ENCODE data around the gene TMEM100. TPM values are rescaled to one million over a fixed set of nuclear protein-coding genes. Genes with fewer than 3 reads are reported as not detected.

The TMEM100 gene
- total and polyA plus RNA-seq, 2 donors (not counting 1 experiment from before 2014, with no cell fraction given): 1.7 to 2.2 TPM

- Histone ChIP-seq H3K79me2 (ENCODE audit: control insufficient read depth, insufficient read depth, low read length) (no peaks in the 10 kb centered on the region), H3K27ac (ENCODE audit: insufficient read depth, low read length) (no peak overlapping the region), H2AFZ (ENCODE audit: low read length) (peak overlapping the region; percentile 38), H3K9ac (ENCODE audit: insufficient read depth, low read length) (no peak overlapping the region), H4K20me1 (ENCODE audit: control insufficient read depth, extremely low read depth, insufficient read depth, low read length) (no peaks in the 10 kb centered on the region), H3K27me3 (ENCODE audit: control insufficient read depth, insufficient read depth, low read length) (no peaks in the 10 kb centered on the region), H3K9me3 (ENCODE audit: control insufficient read depth, insufficient read depth, low read depth, low read length) (no peaks in the 10 kb centered on the region), H3K4me2 (ENCODE audit: extremely low read depth, insufficient read depth, low read length) (no peak overlapping the region), H3K36me3 (ENCODE audit: control insufficient read depth, insufficient read depth, low read length) (no peaks in the 10 kb centered on the region), H3K4me3 (replicated peaks in 1 of 4; ENCODE audit: control extremely low read depth in 1 of 4, insufficient read depth in 1 of 4, low read depth in 3 of 4, low read length in 4 of 4) (no peak overlapping the region), H3K4me1 (ENCODE audit: control insufficient read depth, extremely low read depth, insufficient read depth, low read length) (peaks cover 42% of the 10 kb centered on the region)
- DNase-seq (ENCODE audit: low read depth in 2 of 2): no peak
- TF ChIP-seq CTCF (conservative IDR thresholded peaks at IDR 0.05 in 1 of 2, IDR thresholded peaks at IDR 0.05 in 1 of 2; ENCODE audit: low read depth in 1 of 2, low read length in 2 of 2): no peak
Observed at GRCh38 chr17:55728361-55728760, 5.7 kb upstream of the TMEM100 start.

GRCh38 chr17:55727920-55728319 is 5.3 kb upstream of the TMEM100 start:
- H3K27me3 ChIP-seq (ENCODE audit: control insufficient read depth, insufficient read depth, low read length): no peaks in the 10 kb centered on the region
- no peak overlapping the region for H3K27ac ChIP-seq (ENCODE audit: insufficient read depth, low read length)
- peak in 1 of 2 donors; percentile 54 for DNase-seq (ENCODE audit: low read depth in 2 of 2)
- H3K79me2 ChIP-seq (ENCODE audit: control insufficient read depth, insufficient read depth, low read length): no peaks in the 10 kb centered on the region
- no peak overlapping the region for H3K4me2 ChIP-seq (ENCODE audit: extremely low read depth, insufficient read depth, low read length)
- H3K36me3 ChIP-seq (ENCODE audit: control insufficient read depth, insufficient read depth, low read length): no peaks in the 10 kb centered on the region
- peaks cover 41% of the 10 kb centered on the region for H3K4me1 ChIP-seq (ENCODE audit: control insufficient read depth, extremely low read depth, insufficient read depth, low read length)
- no peak overlapping the region for H3K4me3 ChIP-seq (replicated peaks in 1 of 4; ENCODE audit: control extremely low read depth in 1 of 4, insufficient read depth in 1 of 4, low read depth in 3 of 4, low read length in 4 of 4)
- TF ChIP-seq EZH2 (IDR thresholded peaks at IDR 0.05; ENCODE audit: low read length, missing control alignments) (no peak), CTCF (conservative IDR thresholded peaks at IDR 0.05 in 1 of 2, IDR thresholded peaks at IDR 0.05 in 1 of 2; ENCODE audit: low read depth in 1 of 2, low read length in 2 of 2) (no peak)
- H2AFZ ChIP-seq (ENCODE audit: low read length): no peak overlapping the region
- no peaks in the 10 kb centered on the region for H3K9me3 ChIP-seq (ENCODE audit: control insufficient read depth, insufficient read depth, low read depth, low read length)
- no peaks in the 10 kb centered on the region for H4K20me1 ChIP-seq (ENCODE audit: control insufficient read depth, extremely low read depth, insufficient read depth, low read length)
- H3K9ac ChIP-seq (ENCODE audit: insufficient read depth, low read length): no peak overlapping the region

GRCh38 chr17:55727275-55727674 is 4.6 kb upstream of the TMEM100 start:
- peaks cover 36% of the 10 kb centered on the region for H3K4me1 ChIP-seq (ENCODE audit: control insufficient read depth, extremely low read depth, insufficient read depth, low read length)
- H3K9ac ChIP-seq (ENCODE audit: insufficient read depth, low read length): no peak overlapping the region
- TF ChIP-seq EZH2 (IDR thresholded peaks at IDR 0.05; ENCODE audit: low read length, missing control alignments) (no peak), CTCF (conservative IDR thresholded peaks at IDR 0.05 in 1 of 2, IDR thresholded peaks at IDR 0.05 in 1 of 2; ENCODE audit: low read depth in 1 of 2, low read length in 2 of 2) (no peak)
- H4K20me1 ChIP-seq (ENCODE audit: control insufficient read depth, extremely low read depth, insufficient read depth, low read length): no peaks in the 10 kb centered on the region
- no peaks in the 10 kb centered on the region for H3K79me2 ChIP-seq (ENCODE audit: control insufficient read depth, insufficient read depth, low read length)
- H3K36me3 ChIP-seq (ENCODE audit: control insufficient read depth, insufficient read depth, low read length): no peaks in the 10 kb centered on the region
- no peak overlapping the region for H3K27ac ChIP-seq (ENCODE audit: insufficient read depth, low read length)
- no peaks in the 10 kb centered on the region for H3K27me3 ChIP-seq (ENCODE audit: control insufficient read depth, insufficient read depth, low read length)
- H2AFZ ChIP-seq (ENCODE audit: low read length): no peak overlapping the region
- H3K9me3 ChIP-seq (ENCODE audit: control insufficient read depth, insufficient read depth, low read depth, low read length): no peaks in the 10 kb centered on the region
- H3K4me2 ChIP-seq (ENCODE audit: extremely low read depth, insufficient read depth, low read length): no peak overlapping the region
- no peak overlapping the region for H3K4me3 ChIP-seq (replicated peaks in 1 of 4; ENCODE audit: control extremely low read depth in 1 of 4, insufficient read depth in 1 of 4, low read depth in 3 of 4, low read length in 4 of 4)
- DNase-seq (ENCODE audit: low read depth in 2 of 2): no peak
